Eye (tissue), 1 donor: ENCODE data around the gene TSSK6.

Source experiments
- DNase-seq: peaks from one replicate; pipeline ENCODE4 v3.0.0-alpha.2; 2015

TSSK6 gene

DNA sequence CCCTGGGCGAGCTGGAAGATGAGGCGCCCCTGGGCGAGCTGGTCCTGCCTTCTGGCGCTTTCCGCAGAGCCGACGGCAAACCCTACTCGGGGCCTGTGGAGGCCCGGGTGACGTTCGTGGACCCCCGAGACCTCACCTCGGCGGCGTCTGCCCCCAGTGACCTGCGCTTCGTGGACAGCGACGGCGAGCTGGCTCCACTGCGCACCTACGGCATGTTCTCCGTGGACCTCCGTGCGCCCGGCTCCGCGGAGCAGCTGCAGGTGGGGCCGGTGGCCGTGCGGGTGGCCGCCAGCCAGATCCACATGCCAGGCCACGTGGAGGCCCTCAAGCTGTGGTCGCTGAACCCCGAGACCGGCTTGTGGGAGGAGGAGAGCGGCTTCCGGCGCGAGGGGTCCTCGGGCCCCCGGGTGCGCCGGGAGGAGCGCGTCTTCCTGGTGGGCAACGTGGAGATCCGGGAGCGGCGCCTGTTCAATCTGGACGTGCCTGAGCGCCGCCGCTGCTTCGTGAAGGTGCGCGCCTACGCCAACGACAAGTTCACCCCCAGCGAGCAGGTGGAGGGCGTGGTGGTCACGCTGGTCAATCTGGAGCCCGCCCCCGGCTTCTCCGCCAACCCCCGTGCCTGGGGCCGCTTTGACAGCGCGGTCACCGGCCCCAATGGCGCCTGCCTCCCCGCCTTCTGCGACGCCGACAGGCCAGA is 29.1 kb upstream of the TSSK6 start:
- DNase-seq: no peak

- DNase-seq: no peak
Observed at GRCh38 chr19:19543640-19544039, 28.3 kb upstream of the TSSK6 start.

- no peak for DNase-seq
Observed at GRCh38 chr19:19543101-19543500, 27.8 kb upstream of the TSSK6 start.

GRCh38 chr19:19542507-19542906 is 27.2 kb upstream of the TSSK6 start:
- no peak for DNase-seq

- no peak for DNase-seq
Observed at GRCh38 chr19:19541616-19542015, 26.3 kb upstream of the TSSK6 start.

GRCh38 chr19:19540715-19541515 is 25.6 kb upstream of the TSSK6 start:
- DNase-seq: peak; percentile 73

GRCh38 chr19:19540064-19540714 is 24.8 kb upstream of the TSSK6 start:
- DNase-seq: peak; percentile 85

DNA sequence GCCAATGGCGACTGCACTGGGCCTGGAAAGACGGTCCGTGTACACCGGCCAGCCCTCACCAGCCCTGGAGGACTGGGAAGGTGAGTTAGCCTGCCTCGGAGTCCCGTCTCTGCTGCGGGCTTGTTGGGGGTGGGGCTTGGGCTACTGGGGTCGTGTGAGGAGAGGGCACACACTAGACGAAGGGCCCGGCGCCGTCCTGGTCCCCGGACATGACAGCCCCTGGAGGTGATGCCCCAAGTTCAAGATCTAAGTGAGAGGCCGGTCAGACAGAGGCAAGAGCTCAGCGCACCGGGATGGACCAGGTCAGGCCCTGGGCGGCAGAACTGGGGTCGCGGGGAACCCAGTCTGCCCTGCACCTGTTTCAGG is 24.3 kb upstream of the TSSK6 start:
- no peak for DNase-seq

- DNase-seq: peak; percentile 50
Observed at GRCh38 chr19:19538785-19539166, 23.4 kb upstream of the TSSK6 start.

- peak; percentile 75 for DNase-seq
Observed at GRCh38 chr19:19538061-19538784, 22.9 kb upstream of the TSSK6 start, which contains the start of gene CILP2. CILP2 (plus strand) TSS chr19:19538265; CDS start chr19:19538350, 85 bp downstream.

- DNase-seq: no peak
Observed at GRCh38 chr19:19537075-19538048, 22.0 kb upstream of the TSSK6 start.

DNA sequence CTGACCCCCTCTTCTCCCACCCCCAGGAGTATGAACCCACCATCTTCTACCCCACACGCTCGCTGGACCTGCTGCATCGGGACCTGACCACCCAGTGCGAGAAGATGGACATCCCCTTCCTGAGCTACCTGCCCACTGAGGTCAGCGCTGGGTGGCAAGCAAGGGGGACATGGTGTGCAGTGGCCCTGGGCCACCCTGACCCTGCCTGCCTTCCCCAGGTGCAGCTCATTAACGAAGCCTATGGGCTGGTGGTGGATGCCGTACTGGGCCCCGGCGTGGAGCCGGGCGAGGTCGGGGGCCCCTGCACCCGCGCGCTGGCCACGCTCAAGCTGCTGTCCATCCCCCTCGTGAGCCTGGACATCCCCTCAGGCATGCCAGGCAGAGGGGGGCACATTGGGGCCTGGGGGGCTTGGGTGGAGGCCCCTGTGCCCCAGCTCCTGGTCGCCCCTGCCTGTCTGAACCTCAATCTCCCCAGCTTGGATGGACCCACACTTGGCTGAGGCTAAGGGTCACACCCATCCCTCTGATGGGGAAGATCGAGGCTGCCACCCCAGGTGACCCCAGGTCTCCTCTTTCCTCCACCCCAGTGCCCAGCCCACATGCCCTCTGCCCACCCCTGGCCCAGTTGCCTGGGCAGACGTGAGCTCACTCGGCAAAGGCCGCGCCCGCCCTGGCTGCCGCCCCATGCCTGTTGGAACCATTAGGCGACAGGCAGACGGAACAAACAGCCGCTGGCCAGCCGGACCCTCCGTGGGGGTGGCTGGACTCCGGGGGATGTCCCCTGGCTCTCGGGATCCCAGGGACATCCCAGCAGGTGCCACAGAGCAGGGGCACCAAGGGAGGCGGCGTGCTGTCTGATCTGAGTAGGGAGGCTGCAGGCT is 20.2 kb upstream of the TSSK6 start:
- no peak for DNase-seq

- no peak for DNase-seq
Observed at GRCh38 chr19:19534556-19535265, 19.4 kb upstream of the TSSK6 start.

DNA sequence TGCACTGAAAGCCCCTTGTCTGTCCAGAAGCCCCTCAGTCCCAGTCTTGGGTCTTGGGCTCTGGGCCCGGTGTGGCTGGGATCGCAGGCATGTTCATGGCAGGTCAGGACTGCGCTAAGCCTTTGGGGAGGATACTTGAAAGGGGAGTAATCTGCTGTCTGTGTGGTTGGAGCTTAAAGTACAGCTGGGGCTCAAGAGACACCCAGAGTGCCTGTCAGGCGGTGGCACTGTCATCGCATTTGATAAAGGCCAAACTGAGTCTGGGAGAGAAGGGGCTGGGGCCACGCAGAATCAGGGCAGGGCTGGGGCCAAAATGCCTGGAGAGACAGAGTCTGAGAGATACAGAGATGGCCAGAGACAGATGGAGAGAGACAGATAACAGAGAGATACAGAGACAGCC is 18.5 kb upstream of the TSSK6 start:
- no peak for DNase-seq

DNA sequence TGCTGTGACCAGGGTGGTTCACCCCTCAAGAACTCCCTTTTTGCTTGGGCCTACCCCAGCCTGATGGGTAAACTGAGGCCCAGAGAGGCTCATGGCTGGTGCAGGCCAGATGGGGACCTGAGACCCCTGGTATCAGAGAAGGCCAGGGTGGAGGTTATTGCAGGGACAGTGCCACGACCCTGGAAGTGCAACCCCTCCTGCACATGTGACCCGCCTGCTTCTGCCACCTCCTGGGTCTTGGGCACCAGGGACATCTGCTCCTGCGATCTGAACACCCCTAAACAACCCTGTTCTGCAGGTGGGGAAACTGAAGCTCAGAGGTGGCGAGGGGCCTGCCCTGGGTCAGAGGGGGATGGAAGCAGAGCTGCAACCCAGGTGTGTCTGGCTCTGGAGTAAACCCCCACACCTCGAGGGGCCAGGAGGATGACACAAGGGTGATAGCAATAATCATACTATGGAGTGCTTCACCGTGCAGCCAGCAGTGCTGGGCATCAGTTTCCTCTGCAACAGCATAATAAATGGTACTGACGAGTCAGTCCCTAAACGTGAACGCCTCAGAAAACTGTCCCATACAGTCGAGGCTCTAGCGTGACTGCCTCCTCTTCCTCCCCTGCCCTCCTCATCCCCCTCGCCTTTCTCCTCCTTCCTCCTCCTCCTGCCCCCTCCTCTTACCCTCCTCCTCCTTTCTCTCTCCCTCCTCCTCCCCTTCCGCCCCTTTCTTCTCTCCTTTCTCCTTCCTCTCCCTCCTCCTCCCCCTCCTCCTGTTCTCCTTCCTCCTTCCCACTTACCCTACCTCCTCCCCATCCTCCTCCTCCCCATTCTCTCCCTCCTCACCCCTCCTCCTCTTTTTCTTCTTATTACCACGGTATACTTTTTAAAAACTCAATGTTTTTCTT is 17.7 kb upstream of the TSSK6 start:
- no peak for DNase-seq

DNA sequence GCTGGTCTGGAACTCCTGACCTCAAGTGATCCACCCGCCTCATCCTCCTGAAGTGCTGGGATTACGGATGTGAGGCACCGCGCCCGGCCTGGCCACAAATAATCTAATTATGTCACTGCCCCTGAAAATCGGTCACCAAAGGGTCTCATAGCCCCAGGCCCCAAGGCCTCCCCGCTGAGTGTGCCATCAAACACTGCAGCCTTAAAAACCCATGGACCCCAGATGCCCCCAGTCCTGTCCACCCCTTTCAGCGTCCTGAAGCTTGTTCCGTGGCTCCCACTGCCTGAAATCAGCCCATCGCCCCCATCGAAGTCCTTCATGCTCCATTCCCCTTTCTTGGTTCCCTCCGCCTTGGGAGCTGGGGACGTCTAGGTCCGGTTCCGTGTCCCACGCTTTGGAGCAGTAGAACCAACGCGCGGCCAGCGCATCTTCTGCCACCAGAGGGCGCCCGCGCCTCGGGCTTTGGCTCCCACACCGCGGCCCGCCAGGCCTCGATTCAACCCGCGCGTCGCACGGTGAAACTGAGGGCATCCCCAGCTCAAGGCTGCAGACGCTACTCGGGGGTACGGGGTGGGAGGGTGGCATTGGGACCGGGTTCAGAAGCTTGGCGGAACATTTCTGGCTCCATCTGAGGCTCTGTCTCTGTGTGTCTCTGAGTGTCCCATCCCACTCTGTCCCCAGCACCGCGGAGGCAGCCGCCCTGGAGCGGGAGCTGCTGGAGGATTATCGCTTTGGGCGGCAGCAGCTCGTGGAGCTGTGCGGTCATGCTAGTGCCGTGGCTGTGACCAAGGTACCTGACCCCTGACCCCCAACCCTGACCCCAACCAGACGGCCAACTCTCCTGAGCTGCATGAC is 16.8 kb upstream of the TSSK6 start:
- peak; percentile 90 for DNase-seq

- DNase-seq: no peak
Observed at GRCh38 chr19:19530889-19531288, 15.5 kb upstream of the TSSK6 start.

DNA sequence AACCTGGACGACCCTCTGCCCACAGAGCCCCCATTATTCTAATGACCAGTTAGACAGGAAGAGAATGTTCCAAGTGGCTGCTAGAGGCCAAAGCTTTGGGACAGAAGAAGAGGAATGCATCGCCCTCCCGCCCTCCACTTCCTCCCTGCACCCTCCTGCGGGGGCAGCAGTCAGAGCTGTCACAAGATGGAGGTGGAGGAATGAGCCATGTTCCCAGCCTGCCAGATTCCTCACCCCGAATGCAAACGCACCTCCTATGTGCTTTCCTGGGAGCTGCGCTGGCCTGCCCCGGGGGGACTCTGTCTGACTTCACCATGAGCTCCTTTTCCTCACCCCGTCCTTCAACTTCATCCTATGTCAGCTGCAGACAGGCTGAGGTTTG is 15.1 kb upstream of the TSSK6 start:
- no peak for DNase-seq
